Thyroid gland (tissue), 4 donors: ENCODE measurements around the gene ZNF83. TPM values are rescaled to one million over a fixed set of nuclear protein-coding genes. Genes with fewer than 3 reads are reported as not detected.
A peak's percentile ranks its signal among the peaks of the same experiment; 100 is the strongest.
"Not testable (repeated sequence)": the region's sequence is repeated elsewhere in the genome, so short reads cannot be mapped to it uniquely, and the experiment has no call there.

Experiments used
- DNase-seq, 2 donors: peaks; one replicate each; pipeline ENCODE4 v3.0.0-alpha.2; 2019
- H3K27ac ChIP-seq, 3 donors: fragments of 200-600 bp; sonication (generic); 1 replicate in 2 of 3; 2 replicates in 1 of 3; pipeline ENCODE4 v1.5.1; 2016 to 2019; ENCODE audit warnings: mild to moderate bottlenecking in 1 of 3, moderate library complexity in 1 of 3
- H3K27me3 ChIP-seq: fragments of 200-600 bp; sonication (generic); one replicate; pipeline ENCODE4 v1.5.1; 2019
- H3K36me3 ChIP-seq, 2 donors: fragments of 200-600 bp; sonication (generic); one replicate each; pipeline ENCODE4 v1.5.1; 2016 to 2019
- H3K4me1 ChIP-seq, 2 donors: fragments of 200-600 bp; sonication (generic); one replicate each; pipeline ENCODE4 v1.5.1; 2017 to 2019
- H3K4me3 ChIP-seq, 3 donors: fragments of 200-600 bp; sonication (generic); replicated peaks in 1 of 3; 1 replicate in 2 of 3; 2 replicates in 1 of 3; pipeline ENCODE4 v1.5.1; 2016; ENCODE audit warnings: mild to moderate bottlenecking in 1 of 3
- H3K9me3 ChIP-seq: fragments of 200-600 bp; sonication (generic); one replicate; pipeline ENCODE4 v1.5.1; 2017
- CTCF ChIP-seq, 6 experiments: fragments of 200-600 bp in 3 of 6; fragments of 450-650 bp in 3 of 6; sonication (generic) in 3 of 6; IDR thresholded peaks; one replicate each; pipeline ENCODE4 v1.5.1; 2016 to 2019; ENCODE audit warnings: antibody characterized with exemption in 6 of 6, mild to moderate bottlenecking in 2 of 6, inconsistent platforms in 1 of 6, moderate library complexity in 1 of 6
- POLR2A ChIP-seq, 2 donors: fragments of 450-650 bp; IDR thresholded peaks; one replicate each; pipeline ENCODE4 v1.6.1; 2017; ENCODE audit warnings: antibody characterized with exemption in 2 of 2, mild to moderate bottlenecking in 2 of 2, moderate library complexity in 1 of 2
- WGBS, 2 donors: methylation state at CpG; one replicate each; pipeline ENCODE4 v1.1.5; 2017; 5-methylcytosine and 5-hydroxymethylcytosine counted together
- intact Hi-C: fragments of 100-400 bp; cut with DNase I; formaldehyde crosslinking; loops from one replicate; pipeline ENCODE4 v1.15.1; 2023
- total RNA-seq, 4 donors: library from RNA; depleted of rRNA; stranded (reverse); fragments of >200 nt; gene quantifications; one replicate each; pipeline ENCODE4 v1.2.3, GENCODE V29; 2016

The ZNF83 gene
- total RNA-seq: 100 to 1,000 TPM in 2 of 4 donors, 10 to 100 TPM in 2; 75.3 to 125 (median 97.0) TPM

GRCh38 chr19:52637718-52638585 lies at the start of gene ZNF83:
Gene ZNF83 (minus strand): TSS chr19:52638355.
- no peaks in the 10 kb centered on the region for H3K9me3 ChIP-seq
- intact Hi-C loops: loop anchor here (5.0 kb wide), 1 partner anchor 54 kb away; no protein-coding TSS in a partner anchor
- no peaks in the 10 kb centered on the region for H3K27me3 ChIP-seq
- WGBS, 2 donors: 0% methylated on average over 38 to 44 of the region's 55 CpGs
- DNase-seq: peak; percentile 98 to 99
- TF ChIP-seq POLR2A (IDR thresholded peaks at IDR 0.05): peak in 1 of 2 donors; percentile 61
- no peak for TF ChIP-seq CTCF (IDR thresholded peaks at IDR 0.05)
- no peaks in the 10 kb centered on the region for H3K36me3 ChIP-seq
- H3K27ac ChIP-seq: peak within 1 kb of the TSS; percentile 36 to 84 (median 75)
- H3K4me1 ChIP-seq: peaks cover 5 to 11% of the 10 kb centered on the region in 2 donors
- H3K4me3 ChIP-seq: peak within 1 kb of the TSS; percentile 36 to 61 (median 42)

GRCh38 chr19:52687684-52688083 lies 49.5 kb upstream of the ZNF83 start:
- Histone ChIP-seq H3K27ac (no peak overlapping the region), H3K4me1 (peaks cover 6 to 15% of the 10 kb centered on the region in 2 donors), H3K27me3 (no peaks in the 10 kb centered on the region), H3K4me3 (no peak overlapping the region), H3K36me3 (no peaks in the 10 kb centered on the region), H3K9me3 (no peaks in the 10 kb centered on the region)
- DNase-seq: no peak
- WGBS, 2 donors: 91 to 95% methylated on average over 3 of the region's 3 CpGs
- TF ChIP-seq CTCF (IDR thresholded peaks at IDR 0.05) (no peak), POLR2A (IDR thresholded peaks at IDR 0.05) (no peak)
- intact Hi-C loops: no loop called here

GRCh38 chr19:52685811-52686210 lies 47.7 kb upstream of the ZNF83 start:
- Histone ChIP-seq H3K27ac (no peak overlapping the region), H3K36me3 (no peaks in the 10 kb centered on the region), H3K4me1 (peaks cover 6 to 9% of the 10 kb centered on the region in 2 donors), H3K9me3 (no peaks in the 10 kb centered on the region), H3K4me3 (no peak overlapping the region), H3K27me3 (no peaks in the 10 kb centered on the region)
- 63 to 68% methylated on average over 1 of the region's 1 CpG for whole genome bisulfite sequencing, 2 donors
- no peak for DNase-seq
- TF ChIP-seq POLR2A (IDR thresholded peaks at IDR 0.05) (no peak), CTCF (IDR thresholded peaks at IDR 0.05) (no peak)
- intact Hi-C loops: no loop called here

- H3K27ac ChIP-seq, DNase-seq, H3K4me1 ChIP-seq, H3K4me3 ChIP-seq, H3K9me3 ChIP-seq, intact Hi-C loops, H3K27me3 ChIP-seq, H3K36me3 ChIP-seq: not testable (repeated sequence)
- WGBS, 2 donors: 68 to 79% methylated on average over 1 of the region's 1 CpG
Observed at GRCh38 chr19:52681216-52681615, 43.1 kb upstream of the ZNF83 start.

DNA sequence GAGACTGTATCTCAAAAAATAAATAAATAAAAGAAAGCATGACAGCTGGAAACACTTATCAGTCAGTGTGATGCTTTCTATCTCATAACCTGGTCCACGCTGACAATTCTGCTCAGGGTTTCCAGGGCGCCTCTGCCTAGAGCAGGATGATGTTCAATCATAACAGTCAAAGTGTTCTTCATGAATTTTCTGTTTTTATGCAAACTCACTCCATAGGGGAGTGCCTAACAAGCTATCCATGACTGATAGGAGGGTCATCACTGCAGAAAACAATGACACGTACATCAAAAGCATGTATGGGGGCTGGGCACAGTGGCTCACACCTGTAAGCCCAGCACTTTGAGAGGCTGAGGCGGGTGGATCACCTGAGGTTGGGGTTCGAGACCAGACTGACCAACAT lies 41.4 kb upstream of the ZNF83 start:
- Histone ChIP-seq H3K27ac (no peak overlapping the region), H3K4me1 (no peaks in the 10 kb centered on the region), H3K9me3 (no peaks in the 10 kb centered on the region), H3K36me3 (no peaks in the 10 kb centered on the region), H3K27me3 (no peaks in the 10 kb centered on the region), H3K4me3 (no peak overlapping the region)
- TF ChIP-seq CTCF (IDR thresholded peaks at IDR 0.05) (no peak), POLR2A (IDR thresholded peaks at IDR 0.05) (no peak)
- 92 to 95% methylated on average over 5 of the region's 5 CpGs for WGBS, 2 donors
- intact Hi-C loops: no loop called here
- DNase-seq: no peak

DNA sequence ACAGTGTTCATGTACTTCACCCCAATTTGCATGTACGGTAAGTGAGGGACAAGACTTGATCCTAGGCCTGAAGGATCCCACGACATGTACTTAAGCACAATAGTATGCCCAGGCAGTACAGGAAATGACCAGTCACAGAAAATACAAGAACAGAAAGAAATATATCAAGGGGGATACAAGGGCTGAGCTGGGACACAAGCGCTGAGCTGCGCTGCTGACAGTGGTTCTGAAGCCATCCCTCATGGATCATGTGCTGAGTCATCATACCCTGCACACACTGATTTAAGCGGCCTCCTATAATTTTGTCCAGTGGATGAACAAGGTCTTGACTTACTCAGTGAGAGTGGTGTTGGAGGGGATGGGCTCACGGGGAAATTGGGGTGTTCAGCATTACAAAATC lies 37.1 kb upstream of the ZNF83 start:
- H3K36me3 ChIP-seq, DNase-seq: not testable (repeated sequence)
- 89 to 93% methylated on average over 6 of the region's 6 CpGs for WGBS, 2 donors

More for the DNA sequence above, 37.1 kb upstream of the ZNF83 start:
- H3K9me3 ChIP-seq, intact Hi-C loops, H3K27me3 ChIP-seq, H3K27ac ChIP-seq, H3K4me3 ChIP-seq, H3K4me1 ChIP-seq: not testable (repeated sequence)
